Neutrophil (primary cell): ENCODE measurements around the gene ABCB11.

Experiments
- H3K27ac ChIP-seq: fragments of 200-600 bp; sonication (generic); 2 replicates; pipeline ENCODE4 v1.5.1; 2016; ENCODE audit warnings: mild to moderate bottlenecking, moderate library complexity
- H3K27me3 ChIP-seq: fragments of 200-600 bp; sonication (generic); 2 replicates; pipeline ENCODE4 v1.6.0; 2016; ENCODE audit warnings: mild to moderate bottlenecking
- H3K36me3 ChIP-seq: fragments of 200-600 bp; sonication (generic); 2 replicates; pipeline ENCODE4 v1.5.1; 2017
- H3K4me1 ChIP-seq, 2 experiments: fragments of 200-600 bp in 1 of 2; sonication (generic) in 1 of 2; 1 replicate in 1 of 2; 2 replicates in 1 of 2; pipeline versions ENCODE4 v1.5.1 to v1.6.1; 2013 to 2016; ENCODE audit warnings: low read depth in 1 of 2, low read length in 1 of 2, mild to moderate bottlenecking in 1 of 2, moderate library complexity in 1 of 2; ENCODE audit not compliant: control insufficient read depth in 1 of 2, insufficient read depth in 1 of 2
- H3K4me3 ChIP-seq, 2 experiments: fragments of 200-600 bp in 1 of 2; sonication (generic) in 1 of 2; 1 replicate in 1 of 2; 2 replicates in 1 of 2; pipeline ENCODE4 v1.5.1; 2013 to 2016; ENCODE audit warnings: low read depth in 1 of 2, low read length in 1 of 2, mild to moderate bottlenecking in 1 of 2, moderate library complexity in 1 of 2
- H3K9me3 ChIP-seq: fragments of 200-600 bp; sonication (generic); 2 replicates; pipeline ENCODE4 v1.5.1; 2016
- CTCF ChIP-seq: fragments of 200-600 bp; sonication (generic); IDR thresholded peaks from 2 replicates; pipeline ENCODE4 v1.5.1; 2016; ENCODE audit warnings: antibody characterized with exemption

ABCB11 gene

GRCh38 chr2:169005994-169006393 lies 25.1 kb downstream of the ABCB11 start:
- H3K9me3 ChIP-seq = no peaks in the 10 kb centered on the region
- H3K27me3 ChIP-seq = no peaks in the 10 kb centered on the region
- H3K27ac ChIP-seq = no peak overlapping the region
- H3K36me3 ChIP-seq = no peaks in the 10 kb centered on the region
- no peak for TF ChIP-seq CTCF
- H3K4me3 ChIP-seq = no peak overlapping the region
- no peaks in the 10 kb centered on the region for H3K4me1 ChIP-seq

- H3K27ac ChIP-seq = no peak overlapping the region
- H3K4me3 ChIP-seq = no peak overlapping the region
- no peaks in the 10 kb centered on the region for H3K27me3 ChIP-seq
- no peak for TF ChIP-seq CTCF
- no peaks in the 10 kb centered on the region for H3K4me1 ChIP-seq
- no peaks in the 10 kb centered on the region for H3K9me3 ChIP-seq
- no peaks in the 10 kb centered on the region for H3K36me3 ChIP-seq
Measured at GRCh38 chr2:169005080-169005598, 26.0 kb downstream of the ABCB11 start.

GRCh38 chr2:169002161-169002738 lies 28.9 kb downstream of the ABCB11 start:
- no peak for TF ChIP-seq CTCF
- Histone ChIP-seq H3K27me3 (no peaks in the 10 kb centered on the region), H3K27ac (no peak overlapping the region), H3K4me3 (no peak overlapping the region), H3K9me3 (no peaks in the 10 kb centered on the region), H3K4me1 (no peaks in the 10 kb centered on the region), H3K36me3 (no peaks in the 10 kb centered on the region)

GRCh38 chr2:169001116-169001815 lies 29.9 kb downstream of the ABCB11 start:
- Histone ChIP-seq H3K27ac (no peak overlapping the region), H3K4me3 (no peak overlapping the region), H3K4me1 (no peaks in the 10 kb centered on the region), H3K36me3 (no peaks in the 10 kb centered on the region), H3K9me3 (no peaks in the 10 kb centered on the region), H3K27me3 (no peaks in the 10 kb centered on the region)
- TF ChIP-seq CTCF = no peak

GRCh38 chr2:168999668-169000213 lies 31.4 kb downstream of the ABCB11 start:
- no peak overlapping the region for H3K27ac ChIP-seq
- H3K4me1 ChIP-seq = no peaks in the 10 kb centered on the region
- H3K9me3 ChIP-seq = no peaks in the 10 kb centered on the region
- H3K27me3 ChIP-seq = no peaks in the 10 kb centered on the region
- H3K36me3 ChIP-seq = no peaks in the 10 kb centered on the region
- no peak for TF ChIP-seq CTCF
- no peak overlapping the region for H3K4me3 ChIP-seq
